Neural progenitor cell (in vitro differentiated cells): ENCODE measurements around the gene KDM2B. TPM values are rescaled to one million over a fixed set of nuclear protein-coding genes. Genes with fewer than 3 reads are reported as not detected.

ENCODE experiments used
- DNase-seq: peaks from one replicate; pipeline ENCODE4 v3.0.0-alpha.2; 2016; ENCODE audit warnings: low spot score
- H2AFZ ChIP-seq: fragments of 200-600 bp; sonication (generic); replicated peaks from 2 replicates; pipeline ENCODE4 v1.6.1; 2016; ENCODE audit warnings: antibody characterized with exemption
- H3F3A ChIP-seq: fragments of 200-600 bp; sonication (generic); 2 replicates; pipeline ENCODE4 v1.6.1; 2016; ENCODE audit warnings: antibody characterized with exemption, low read depth
- H3K27ac ChIP-seq: fragments of 200-600 bp; sonication (generic); 2 replicates; pipeline ENCODE4 v1.5.1; 2016; ENCODE audit warnings: mild to moderate bottlenecking
- H3K27me3 ChIP-seq: fragments of 200-600 bp; sonication (generic); 2 replicates; pipeline ENCODE4 v1.6.1; 2016; ENCODE audit warnings: mild to moderate bottlenecking, moderate library complexity
- H3K36me3 ChIP-seq: fragments of 200-600 bp; sonication (generic); 2 replicates; pipeline ENCODE4 v1.5.1; 2016
- H3K4me1 ChIP-seq: fragments of 200-600 bp; sonication (generic); 2 replicates; pipeline ENCODE4 v1.6.1; 2016; ENCODE audit warnings: mixed run types
- H3K4me2 ChIP-seq: fragments of 200-600 bp; sonication (generic); 2 replicates; pipeline ENCODE4 v1.6.1; 2016
- H3K4me3 ChIP-seq: fragments of 200-600 bp; sonication (generic); 2 replicates; pipeline ENCODE4 v1.5.1; 2016
- H3K79me2 ChIP-seq: fragments of 200-600 bp; sonication (generic); 2 replicates; pipeline ENCODE4 v1.6.1; 2016; ENCODE audit warnings: low read depth
- H3K9ac ChIP-seq: fragments of 200-600 bp; sonication (generic); 2 replicates; pipeline ENCODE4 v1.6.1; 2016
- H3K9me3 ChIP-seq: fragments of 200-600 bp; sonication (generic); 2 replicates; pipeline ENCODE4 v1.5.1; 2016; ENCODE audit warnings: low read depth
- H4K20me1 ChIP-seq: fragments of 200-600 bp; sonication (generic); 2 replicates; pipeline ENCODE4 v1.6.1; 2016; ENCODE audit warnings: low read depth
- H3K27ac Mint-ChIP-seq: 3 replicates; pipeline ENCODE4 v1.8.0; 2021; ENCODE audit warnings: mixed read lengths
- H3K27me3 Mint-ChIP-seq: 2 replicates; pipeline ENCODE4 v1.8.0; 2022; ENCODE audit warnings: low read depth, mild to moderate bottlenecking, inconsistent platforms, moderate library complexity, mixed read lengths; ENCODE audit not compliant: insufficient read depth
- H3K36me3 Mint-ChIP-seq: 3 replicates; pipeline ENCODE4 v1.8.0; 2021; ENCODE audit warnings: mixed read lengths
- H3K4me1 Mint-ChIP-seq: 3 replicates; pipeline ENCODE4 v1.8.0; 2021; ENCODE audit warnings: mixed read lengths
- H3K4me3 Mint-ChIP-seq: 3 replicates; pipeline ENCODE4 v1.8.0; 2021; ENCODE audit warnings: mild to moderate bottlenecking, moderate library complexity, mixed read lengths
- H3K9me3 Mint-ChIP-seq: 3 replicates; pipeline ENCODE4 v1.8.0; 2020; ENCODE audit warnings: mixed read lengths
- EZH2 ChIP-seq: fragments of 200-600 bp; sonication (generic); IDR thresholded peaks from 2 replicates; pipeline ENCODE4 v1.6.1; 2017; ENCODE audit warnings: antibody characterized with exemption, mild to moderate bottlenecking, moderate library complexity
- EZH2phosphoT487 ChIP-seq: fragments of 200-600 bp; sonication (generic); IDR thresholded peaks from 2 replicates; pipeline ENCODE4 v1.6.1; 2017; ENCODE audit warnings: antibody characterized with exemption
- total RNA-seq: library from RNA; depleted of rRNA; stranded (reverse); fragments of >200 nt; gene quantifications from 2 replicates; pipeline ENCODE4 v1.2.3, GENCODE V29; 2015; ENCODE audit warnings: low replicate concordance
- TF ChIP-seq, protein P1 (sequence below): fragments of 200-600 bp; sonication (generic); IDR thresholded peaks from 2 replicates; pipeline ENCODE4 v1.5.1; 2017; ENCODE audit warnings: antibody characterized with exemption, mild to moderate bottlenecking

Gene KDM2B
- total RNA-seq, 1 donor from 2014 or later, result 85.3 TPM

DNA sequence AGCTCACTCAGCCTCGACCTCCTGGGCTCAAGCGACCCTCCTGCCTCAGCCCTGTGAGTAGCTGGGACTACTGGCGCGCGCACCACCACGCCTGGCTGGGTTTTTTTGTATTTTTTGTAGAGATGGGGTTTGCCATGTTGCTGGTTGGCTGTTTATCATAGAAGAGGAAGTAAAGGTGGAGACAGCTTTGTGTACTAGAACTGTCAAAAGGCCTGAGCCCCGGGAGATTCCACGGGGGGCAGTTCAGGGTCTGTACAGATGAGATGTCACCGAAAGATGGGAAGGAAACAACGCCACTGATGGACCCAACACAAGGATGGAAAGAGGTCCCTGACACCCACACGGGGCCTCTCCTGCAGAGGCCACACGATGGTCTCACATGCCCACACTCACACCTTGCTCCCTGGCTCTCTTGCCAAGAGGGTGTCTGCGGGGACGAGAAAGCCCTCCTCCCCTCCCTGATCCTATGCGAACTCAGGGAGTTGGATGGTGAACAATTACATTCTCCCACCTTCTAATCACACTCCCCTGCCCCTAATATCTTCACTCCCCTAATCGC lies 66.6 kb downstream of the KDM2B start:
- Histone ChIP-seq H3K4me1 (peaks cover 8% of the 10 kb centered on the region), H3K27me3 (no peaks in the 10 kb centered on the region), H3K9me3 (no peaks in the 10 kb centered on the region), H3F3A (peaks cover 25% of the 10 kb centered on the region), H3K79me2 (peaks cover 25% of the 10 kb centered on the region), H4K20me1 (peaks cover 11% of the 10 kb centered on the region), H3K4me3 (no peak overlapping the region), H3K4me2 (no peak overlapping the region), H3K36me3 (peaks cover 10% of the 10 kb centered on the region), H3K9ac (no peak overlapping the region), H2AFZ (no peak overlapping the region), H3K27ac (peak overlapping the region; percentile 29)
- H3K4me1 Mint-ChIP-seq, result no peaks in the 10 kb centered on the region
- no peaks in the 10 kb centered on the region for H3K9me3 Mint-ChIP-seq
- DNase-seq, result no peak
- no peaks in the 10 kb centered on the region for H3K27me3 Mint-ChIP-seq
- H3K36me3 Mint-ChIP-seq, result peaks cover 30% of the 10 kb centered on the region
- no peak overlapping the region for H3K4me3 Mint-ChIP-seq
- TF ChIP-seq, protein P1, sequence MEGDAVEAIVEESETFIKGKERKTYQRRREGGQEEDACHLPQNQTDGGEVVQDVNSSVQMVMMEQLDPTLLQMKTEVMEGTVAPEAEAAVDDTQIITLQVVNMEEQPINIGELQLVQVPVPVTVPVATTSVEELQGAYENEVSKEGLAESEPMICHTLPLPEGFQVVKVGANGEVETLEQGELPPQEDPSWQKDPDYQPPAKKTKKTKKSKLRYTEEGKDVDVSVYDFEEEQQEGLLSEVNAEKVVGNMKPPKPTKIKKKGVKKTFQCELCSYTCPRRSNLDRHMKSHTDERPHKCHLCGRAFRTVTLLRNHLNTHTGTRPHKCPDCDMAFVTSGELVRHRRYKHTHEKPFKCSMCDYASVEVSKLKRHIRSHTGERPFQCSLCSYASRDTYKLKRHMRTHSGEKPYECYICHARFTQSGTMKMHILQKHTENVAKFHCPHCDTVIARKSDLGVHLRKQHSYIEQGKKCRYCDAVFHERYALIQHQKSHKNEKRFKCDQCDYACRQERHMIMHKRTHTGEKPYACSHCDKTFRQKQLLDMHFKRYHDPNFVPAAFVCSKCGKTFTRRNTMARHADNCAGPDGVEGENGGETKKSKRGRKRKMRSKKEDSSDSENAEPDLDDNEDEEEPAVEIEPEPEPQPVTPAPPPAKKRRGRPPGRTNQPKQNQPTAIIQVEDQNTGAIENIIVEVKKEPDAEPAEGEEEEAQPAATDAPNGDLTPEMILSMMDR, result no peak
- TF ChIP-seq EZH2, result no peak
- TF ChIP-seq EZH2phosphoT487, result no peak
- H3K27ac Mint-ChIP-seq, result no peak overlapping the region

DNA sequence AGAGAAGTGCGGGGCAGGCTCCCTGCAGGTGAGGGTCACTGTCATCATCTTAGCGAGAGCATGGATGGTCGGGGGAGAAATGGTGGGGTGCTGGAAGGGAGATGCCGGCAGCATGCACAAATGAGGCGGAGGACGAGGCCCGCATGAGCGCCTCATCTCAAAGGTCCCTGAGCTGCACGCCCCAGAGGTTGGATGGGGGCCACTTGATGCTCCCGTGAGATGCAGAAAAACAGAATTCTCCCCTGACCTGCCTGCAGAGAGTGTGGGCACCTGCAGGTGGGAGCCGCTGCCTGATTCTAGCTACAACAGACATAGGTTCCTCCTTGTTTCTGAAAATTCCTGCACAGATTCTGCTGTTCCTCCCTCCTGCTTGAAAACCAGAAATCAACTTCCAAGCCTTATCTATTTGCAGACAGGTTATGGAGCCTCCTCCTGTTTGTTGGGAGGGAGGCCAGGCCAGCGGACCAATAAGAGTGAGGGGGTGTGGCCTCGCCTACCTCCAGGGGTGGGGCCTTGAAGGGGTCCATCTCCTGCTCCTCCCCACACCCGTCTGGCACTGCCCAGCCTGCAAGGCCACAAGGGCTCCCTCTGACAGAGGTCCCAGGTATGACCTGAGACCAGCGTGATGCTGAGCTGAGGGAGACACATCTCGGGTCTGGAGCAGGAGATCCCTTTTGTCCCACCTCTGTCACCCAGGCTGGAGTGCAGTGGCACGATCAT lies 67.2 kb downstream of the KDM2B start:
- peaks cover 30% of the 10 kb centered on the region for H3K36me3 Mint-ChIP-seq
- TF ChIP-seq, protein P1, result no peak
- TF ChIP-seq EZH2 (no peak), EZH2phosphoT487 (no peak)
- peaks cover 5% of the 10 kb centered on the region for H4K20me1 ChIP-seq
- peaks cover 25% of the 10 kb centered on the region for H3K79me2 ChIP-seq
- DNase-seq, result peak; percentile 54
- H3K4me1 Mint-ChIP-seq, result no peaks in the 10 kb centered on the region
- H3K27ac ChIP-seq, result no peak overlapping the region
- H3K27ac Mint-ChIP-seq, result no peak overlapping the region
- H3K36me3 ChIP-seq, result peaks cover 10% of the 10 kb centered on the region
- no peaks in the 10 kb centered on the region for H3K9me3 Mint-ChIP-seq
- H3K4me2 ChIP-seq, result no peak overlapping the region
- H3K27me3 ChIP-seq, result no peaks in the 10 kb centered on the region
- no peak overlapping the region for H3K4me3 ChIP-seq
- no peaks in the 10 kb centered on the region for H3K9me3 ChIP-seq
- H3K4me1 ChIP-seq, result peaks cover 6% of the 10 kb centered on the region
- no peak overlapping the region for H2AFZ ChIP-seq
- H3F3A ChIP-seq, result peaks cover 19% of the 10 kb centered on the region
- H3K4me3 Mint-ChIP-seq, result no peak overlapping the region
- H3K27me3 Mint-ChIP-seq, result no peaks in the 10 kb centered on the region
- H3K9ac ChIP-seq, result no peak overlapping the region

DNA sequence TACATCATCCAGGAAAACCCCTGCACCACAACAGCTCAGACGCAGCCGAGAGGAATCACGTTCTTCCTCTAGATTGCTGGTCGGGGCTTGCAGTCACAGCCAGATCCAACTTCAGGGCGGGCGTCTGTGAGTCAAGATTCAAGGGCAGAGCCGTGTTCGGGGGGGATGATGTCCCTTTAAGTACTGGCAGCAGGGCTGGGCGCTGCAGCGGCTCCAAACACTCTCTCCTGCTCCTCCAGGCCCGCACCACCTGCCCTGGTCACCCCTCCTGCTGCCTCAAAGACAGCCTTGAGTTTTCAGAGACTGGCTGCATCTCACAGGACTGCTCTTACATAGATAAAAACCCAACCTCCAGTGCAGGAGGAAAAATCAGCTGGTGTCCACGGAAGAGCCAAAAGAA lies 68.3 kb downstream of the KDM2B start:
- Mint-ChIP-seq H3K27ac (peak overlapping the region; percentile 87), H3K27me3 (no peaks in the 10 kb centered on the region), H3K4me1 (no peaks in the 10 kb centered on the region), H3K9me3 (no peaks in the 10 kb centered on the region), H3K4me3 (no peak overlapping the region), H3K36me3 (peaks cover 35% of the 10 kb centered on the region)
- TF ChIP-seq, protein P1, result no peak
- TF ChIP-seq EZH2 (no peak), EZH2phosphoT487 (no peak)
- DNase-seq, result no peak
- Histone ChIP-seq H3K79me2 (peaks cover 23% of the 10 kb centered on the region), H3K36me3 (peaks cover 10% of the 10 kb centered on the region), H3K27ac (no peak overlapping the region), H3K4me3 (no peak overlapping the region), H4K20me1 (no peaks in the 10 kb centered on the region), H2AFZ (no peak overlapping the region), H3F3A (peaks cover 8% of the 10 kb centered on the region), H3K4me2 (no peak overlapping the region), H3K27me3 (no peaks in the 10 kb centered on the region), H3K4me1 (no peaks in the 10 kb centered on the region), H3K9ac (no peak overlapping the region), H3K9me3 (no peaks in the 10 kb centered on the region)
